Right ventricle myocardium inferior (tissue), 1 donor: ENCODE data around the gene TMEM205. TPM values are rescaled to one million over a fixed set of nuclear protein-coding genes. Genes with fewer than 3 reads are reported as not detected.

Experiments
- ATAC-seq: fragments of 200-7000 bp; cut with Tn5 transposase; one replicate; pipeline ENCODE4 v1.9.1; 2020; ENCODE audit warnings: mild to moderate bottlenecking, moderate library complexity
- DNase-seq: peaks from one replicate; pipeline ENCODE4 v3.0.0; 2021; ENCODE audit errors: missing footprints
- intact Hi-C: fragments of 100-400 bp; cut with DNase I; formaldehyde crosslinking; loops from one replicate; pipeline ENCODE4 v1.11.0; 2022
- total RNA-seq: library from RNA; stranded (reverse); fragmentation: NEBNext Ultra II Directional; extraction: Animal tissue kit (Norgen Biotek cat#: 25700); gene quantifications from one replicate; pipeline ENCODE4 v1.2.1, GENCODE V29; 2021
- donor health status: DM: no; HTN: yes; CAD: no; lungs with severe emphysema.

TMEM205 gene
- total RNA-seq, 1 donor from 2014 or later: 106 TPM

- DNase-seq (peak; percentile 99), ATAC-seq (peak; percentile 97)
- intact Hi-C loops: loop anchor here (2.0 to 5.0 kb wide), 4 partner anchors 28 to 128 kb away; partner anchors contain the start of genes CCDC159, ODAD3, PRKCSH and TMEM205
These were observed 28.5 kb upstream of the TMEM205 start, which contains the start of gene SWSAP1 for GRCh38 chr19:11374433-11375142. SWSAP1 (plus strand) TSS chr19:11374666; CDS start chr19:11374681, 15 bp downstream.

- intact Hi-C loops: loop anchor here (2.0 to 5.0 kb wide), 3 partner anchors 27 to 128 kb away; partner anchors contain the start of genes CCDC159, ODAD3, PRKCSH and TMEM205
- DNase-seq (no peak), ATAC-seq (no peak)
These were observed 27.9 kb upstream of the TMEM205 start for GRCh38 chr19:11373885-11374432.

GRCh38 chr19:11373166-11373884 is 27.3 kb upstream of the TMEM205 start:
- DNase-seq (no peak), ATAC-seq (no peak)
- intact Hi-C loops: loop anchor here (5.0 kb wide), 1 partner anchor 129 kb away; no protein-coding TSS in a partner anchor

GRCh38 chr19:11370744-11371143 is 24.7 kb upstream of the TMEM205 start:
- intact Hi-C loops: loop anchor here (5.0 kb wide), 1 partner anchor 132 kb away; no protein-coding TSS in a partner anchor

GRCh38 chr19:11367528-11367927 is 21.5 kb upstream of the TMEM205 start:
- no peak for DNase-seq
- intact Hi-C loops: no loop called here
- ATAC-seq: no peak

More at GRCh38 chr19:11370744-11371143, 24.7 kb upstream of the TMEM205 start:
- ATAC-seq (no peak), DNase-seq (no peak)

GRCh38 chr19:11365557-11366117 is 19.6 kb upstream of the TMEM205 start:
- ATAC-seq (no peak), DNase-seq (no peak)
- intact Hi-C loops: no loop called here

GRCh38 chr19:11364935-11365334 is 18.9 kb upstream of the TMEM205 start:
- ATAC-seq: no peak
- no peak for DNase-seq
- intact Hi-C loops: no loop called here

- intact Hi-C loops: no loop called here
- DNase-seq (no peak), ATAC-seq (no peak)
These were observed 18.3 kb upstream of the TMEM205 start for GRCh38 chr19:11364296-11364904.

- DNase-seq: no peak
- no peak for ATAC-seq
- intact Hi-C loops: no loop called here
These were observed 17.8 kb upstream of the TMEM205 start for GRCh38 chr19:11363881-11364280.

GRCh38 chr19:11361771-11362731 is 16.0 kb upstream of the TMEM205 start:
- ATAC-seq (no peak), DNase-seq (no peak)
- intact Hi-C loops: no loop called here

- intact Hi-C loops: no loop called here
- ATAC-seq: no peak
These were observed 15.1 kb upstream of the TMEM205 start for GRCh38 chr19:11361037-11361770.

GRCh38 chr19:11359421-11359820 is 13.4 kb upstream of the TMEM205 start:
- ATAC-seq (no peak), DNase-seq (no peak)
- intact Hi-C loops: no loop called here

More at GRCh38 chr19:11361037-11361770, 15.1 kb upstream of the TMEM205 start:
- peak; percentile 68 for DNase-seq

GRCh38 chr19:11356676-11357550 is 10.8 kb upstream of the TMEM205 start:
- ATAC-seq: no peak
- intact Hi-C loops: no loop called here
- no peak for DNase-seq

- no peak for ATAC-seq
- intact Hi-C loops: no loop called here
These were observed 10.0 kb upstream of the TMEM205 start for GRCh38 chr19:11356074-11356397.

GRCh38 chr19:11355160-11356073 is 9.3 kb upstream of the TMEM205 start, which contains the start of gene PLPPR2:
PLPPR2 (plus strand) TSS chr19:11355432; CDS start chr19:11357674, 2,242 bp downstream.
- ATAC-seq (peak; percentile 96), DNase-seq (peak; percentile 99)
- intact Hi-C loops: no loop called here

More at GRCh38 chr19:11356074-11356397, 10.0 kb upstream of the TMEM205 start:
- no peak for DNase-seq
